Activated CD4-positive, alpha-beta memory T cell treated with anti-CD3 and anti-CD28 coated beads, Interleukin-2, amount 10 ng/mL, durations not matched to agents 7 days and 5 days (primary cell): ENCODE measurements around the gene TGIF2. TPM values are rescaled to one million over a fixed set of nuclear protein-coding genes. Genes with fewer than 3 reads are reported as not detected.
"Not testable (repeated sequence)": the region's sequence is repeated elsewhere in the genome, so short reads cannot be mapped to it uniquely, and the experiment has no call there.

ENCODE experiments used
- CTCF ChIA-PET: fragments of 350-600 bp; sonication (Branson Sonifier 250); formaldehyde crosslinking; loops from one replicate; lab custom pipeline; 2021; ENCODE audit warnings: antibody characterized with exemption, inconsistent platforms; lab: Charles Lee
- POLR2A ChIA-PET: fragments of 350-600 bp; sonication (Branson Sonifier 250); formaldehyde crosslinking; loops from one replicate; lab custom pipeline; 2021; ENCODE audit warnings: antibody characterized with exemption; lab: Charles Lee
- DNase-seq: peaks from one replicate; pipeline ENCODE4 v3.0.0-alpha.2; 2020
- H3K27ac Mint-ChIP-seq: one replicate; pipeline ENCODE4 v1.8.0; 2021; ENCODE audit warnings: mild to moderate bottlenecking, mixed read lengths
- H3K27me3 Mint-ChIP-seq: one replicate; pipeline ENCODE4 v1.8.0; 2021; ENCODE audit warnings: mixed read lengths
- H3K36me3 Mint-ChIP-seq: one replicate; pipeline ENCODE4 v1.8.0; 2021; ENCODE audit warnings: low read depth, mixed read lengths
- H3K4me1 Mint-ChIP-seq: one replicate; pipeline ENCODE4 v1.8.0; 2021; ENCODE audit warnings: mixed read lengths
- H3K4me3 Mint-ChIP-seq: one replicate; pipeline ENCODE4 v1.8.0; 2021; ENCODE audit warnings: mild to moderate bottlenecking, mixed read lengths
- H3K9me3 Mint-ChIP-seq: one replicate; pipeline ENCODE4 v1.8.0; 2021; ENCODE audit warnings: mixed read lengths
- total RNA-seq, 2 experiments: library from RNA; stranded (reverse); gene quantifications; one replicate each; pipeline ENCODE4 v1.2.3, GENCODE V29; 2021

Gene TGIF2
- total RNA-seq, 2 experiments from 2014 or later: 28.0 to 33.5 TPM

- no peaks in the 10 kb centered on the region for H3K9me3 Mint-ChIP-seq
- ChIA-PET CTCF (no interaction called here), POLR2A (interaction anchor here (0.8 kb wide), 1 partner anchor 55 kb away, joined by 4 read pairs; the partner anchor contains the start of gene RAB5IF)
- no peaks in the 10 kb centered on the region for H3K4me1 Mint-ChIP-seq
- no peak overlapping the region for H3K4me3 Mint-ChIP-seq
- no peaks in the 10 kb centered on the region for H3K36me3 Mint-ChIP-seq
- DNase-seq: no peak
- no peak overlapping the region for H3K27ac Mint-ChIP-seq
- H3K27me3 Mint-ChIP-seq: no peaks in the 10 kb centered on the region
These were observed 22.6 kb upstream of the TGIF2 start for GRCh38 chr20:36550790-36551299.

DNA sequence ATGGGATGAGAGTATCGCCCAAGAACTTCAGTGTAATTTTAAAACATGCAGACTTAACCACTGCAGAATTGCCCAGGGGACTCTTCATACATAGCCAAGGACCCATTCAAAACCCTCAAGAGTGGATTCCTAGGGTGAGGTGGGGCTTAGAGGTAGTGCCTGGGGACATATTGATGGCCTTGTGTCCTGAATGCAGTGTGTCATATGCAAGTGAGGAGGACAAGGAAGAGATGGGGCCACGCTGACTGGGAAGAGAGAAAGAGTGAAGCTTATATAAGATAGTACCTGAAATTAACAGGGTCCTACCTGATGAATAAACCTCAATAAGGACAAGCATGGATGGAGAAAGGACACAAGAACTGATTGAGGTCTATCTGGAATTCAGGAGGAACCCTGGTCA is 18.1 kb upstream of the TGIF2 start:
- Mint-ChIP-seq H3K4me1 (peaks cover 8% of the 10 kb centered on the region), H3K36me3 (no peaks in the 10 kb centered on the region), H3K9me3 (no peaks in the 10 kb centered on the region), H3K27ac (no peak overlapping the region), H3K4me3 (no peak overlapping the region), H3K27me3 (no peaks in the 10 kb centered on the region)
- CTCF ChIA-PET: interaction anchor here (1.2 kb wide), 1 partner anchor 281 kb away, joined by 3 read pairs; no protein-coding TSS in a partner anchor
- POLR2A ChIA-PET: no interaction called here
- DNase-seq: no peak

DNA sequence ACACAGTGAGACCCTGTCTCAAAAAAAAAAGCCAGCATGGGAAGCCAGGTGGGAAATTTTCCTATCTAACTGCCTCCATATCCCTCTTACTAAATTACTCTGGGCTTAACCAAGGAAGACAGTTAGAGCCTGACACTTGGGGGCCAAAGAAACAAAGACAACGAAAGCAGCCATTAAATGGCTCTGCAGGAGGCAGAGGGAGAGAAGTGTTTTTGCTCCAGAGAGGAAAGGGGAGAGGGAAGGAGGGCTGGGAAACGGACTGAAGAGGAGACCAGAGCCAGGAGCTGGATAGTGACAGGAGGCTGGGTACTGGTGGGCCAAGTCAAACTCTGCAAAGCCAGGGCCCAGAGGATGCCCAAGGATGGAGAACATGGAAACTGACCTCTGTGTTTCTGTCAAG is 10.7 kb upstream of the TGIF2 start:
- Mint-ChIP-seq H3K4me1 (peaks cover 7% of the 10 kb centered on the region), H3K27ac (no peak overlapping the region), H3K27me3 (no peaks in the 10 kb centered on the region), H3K9me3 (peaks cover 17% of the 10 kb centered on the region), H3K4me3 (no peak overlapping the region), H3K36me3 (peaks cover 6% of the 10 kb centered on the region)
- POLR2A ChIA-PET: no interaction called here
- no peak for DNase-seq
- CTCF ChIA-PET: no interaction called here

- DNase-seq: no peak
- H3K4me1 Mint-ChIP-seq: peaks cover 7% of the 10 kb centered on the region
- ChIA-PET POLR2A (no interaction called here), CTCF (no interaction called here)
- peaks cover 6% of the 10 kb centered on the region for H3K36me3 Mint-ChIP-seq
- H3K9me3 Mint-ChIP-seq: peaks cover 17% of the 10 kb centered on the region
- H3K4me3 Mint-ChIP-seq: no peak overlapping the region
- no peaks in the 10 kb centered on the region for H3K27me3 Mint-ChIP-seq
- no peak overlapping the region for H3K27ac Mint-ChIP-seq
These were observed 10.0 kb upstream of the TGIF2 start for GRCh38 chr20:36563374-36563773.

- POLR2A ChIA-PET, DNase-seq, H3K36me3 Mint-ChIP-seq, H3K27me3 Mint-ChIP-seq, H3K4me3 Mint-ChIP-seq, H3K27ac Mint-ChIP-seq, H3K4me1 Mint-ChIP-seq: not testable (repeated sequence)
- H3K9me3 Mint-ChIP-seq: peaks cover 17% of the 10 kb centered on the region
- CTCF ChIA-PET: interaction anchor here (1.3 kb wide), 1 partner anchor 31 kb away, joined by 3 read pairs; no protein-coding TSS in a partner anchor
These were observed 9.2 kb upstream of the TGIF2 start for GRCh38 chr20:36564078-36564725.

- H3K9me3 Mint-ChIP-seq: peaks cover 17% of the 10 kb centered on the region
- H3K4me3 Mint-ChIP-seq, H3K27me3 Mint-ChIP-seq, H3K4me1 Mint-ChIP-seq, H3K27ac Mint-ChIP-seq, H3K36me3 Mint-ChIP-seq, DNase-seq: not testable (repeated sequence)
- CTCF ChIA-PET: interaction anchor here (1.3 kb wide), 1 partner anchor 30 kb away, joined by 3 read pairs; no protein-coding TSS in a partner anchor
- POLR2A ChIA-PET: interaction anchor here (0.8 to 1.1 kb wide), 2 partner anchors 9 to 30 kb away, joined by 3 to 5 read pairs; partner anchors contain the start of gene TGIF2
These were observed 8.7 kb upstream of the TGIF2 start for GRCh38 chr20:36564726-36565121.

DNA sequence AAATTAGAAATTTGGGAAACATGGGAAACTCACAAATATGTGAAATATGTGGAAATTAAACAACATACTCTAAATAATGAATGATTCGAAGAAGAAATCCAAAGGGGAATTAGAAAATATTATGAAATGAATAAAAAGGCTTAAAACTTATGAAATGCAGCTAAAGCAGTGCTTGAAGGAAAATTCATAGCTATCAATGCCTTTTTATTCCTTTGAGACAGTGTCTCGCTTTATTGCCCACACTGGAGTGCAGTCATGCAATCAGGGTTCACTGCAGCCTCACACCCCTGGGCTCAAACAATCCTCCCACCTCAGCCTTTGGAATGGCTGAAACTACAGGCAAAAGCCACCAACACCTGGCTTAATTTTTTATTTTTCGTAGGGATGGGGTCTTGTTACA is 7.9 kb upstream of the TGIF2 start:
- Mint-ChIP-seq H3K27ac (no peak overlapping the region), H3K4me3 (no peak overlapping the region), H3K36me3 (peaks cover 6% of the 10 kb centered on the region), H3K27me3 (no peaks in the 10 kb centered on the region), H3K4me1 (peaks cover 7% of the 10 kb centered on the region), H3K9me3 (peaks cover 17% of the 10 kb centered on the region)
- ChIA-PET POLR2A (interaction anchor here (0.8 to 1.1 kb wide), 2 partner anchors 9 to 29 kb away, joined by 3 to 5 read pairs; partner anchors contain the start of gene TGIF2), CTCF (interaction anchor here (0.6 to 1.3 kb wide), 2 partner anchors 29 to 65 kb away, joined by 3 to 4 read pairs; no protein-coding TSS in a partner anchor)
- no peak for DNase-seq

- Mint-ChIP-seq H3K27me3 (no peaks in the 10 kb centered on the region), H3K36me3 (peaks cover 4% of the 10 kb centered on the region), H3K9me3 (peaks cover 5% of the 10 kb centered on the region), H3K4me3 (no peak overlapping the region), H3K4me1 (peaks cover 18% of the 10 kb centered on the region), H3K27ac (no peak overlapping the region)
- ChIA-PET CTCF (interaction anchor here (2.2 kb wide), 1 partner anchor 35 kb away, joined by 11 read pairs; the partner anchor contains the start of gene RAB5IF), POLR2A (interaction anchor here (9.1 kb wide), 1 partner anchor 35 kb away, joined by 113 read pairs; the partner anchor contains the start of gene RAB5IF)
- no peak for DNase-seq
These were observed 3.5 kb upstream of the TGIF2 start for GRCh38 chr20:36569847-36570429.

DNA sequence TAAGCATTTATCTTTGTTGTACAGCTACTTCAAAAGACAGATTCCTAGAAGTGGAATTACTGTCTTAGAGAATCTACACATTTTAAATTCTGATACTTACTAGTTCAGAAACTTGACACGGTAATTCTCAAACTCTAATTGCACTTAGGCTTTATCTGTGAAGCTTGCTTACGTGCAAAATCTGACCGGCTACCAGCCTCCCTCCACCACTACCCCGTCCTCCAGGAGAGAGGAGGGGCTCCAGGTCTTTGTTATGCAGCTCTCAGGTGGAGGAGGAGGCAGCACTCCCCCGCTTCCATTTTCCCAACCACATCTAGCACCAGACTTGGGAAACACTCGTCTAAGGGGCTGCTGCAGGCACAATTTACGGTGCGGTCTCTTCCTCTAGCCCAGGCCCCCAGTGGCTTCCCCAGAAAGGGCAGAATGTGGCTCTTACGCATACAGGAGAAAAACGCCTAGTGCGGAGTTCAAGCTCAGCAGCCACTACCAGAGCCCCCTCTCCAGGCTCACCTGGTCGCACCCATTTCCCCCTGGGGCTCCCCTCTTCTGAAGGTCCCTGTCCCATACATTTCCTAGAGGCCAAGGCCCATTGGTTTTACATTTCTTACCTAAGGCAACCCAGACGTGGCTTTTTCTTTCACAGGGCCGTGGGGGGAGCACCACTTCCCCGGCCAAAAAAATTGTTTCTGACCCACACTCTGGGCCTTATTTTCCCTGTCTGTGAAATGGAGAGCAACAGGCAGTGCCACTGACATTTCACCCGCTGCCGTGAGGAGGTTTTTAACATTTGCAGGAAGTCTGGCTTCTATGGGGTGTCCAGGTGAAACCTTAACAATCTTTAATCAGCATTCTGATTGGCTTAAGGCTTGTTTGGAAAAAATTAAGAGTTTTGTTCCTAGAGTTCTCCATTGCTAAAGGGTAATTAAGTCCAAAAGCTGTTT is 1.6 kb upstream of the TGIF2 start:
- no peak for DNase-seq
- H3K9me3 Mint-ChIP-seq: no peaks in the 10 kb centered on the region
- ChIA-PET CTCF (interaction anchor here (0.8 to 2.2 kb wide), 5 partner anchors 15 to 202 kb away, joined by 3 to 11 read pairs (median 4); partner anchors contain the start of genes DSN1 and RAB5IF), POLR2A (interaction anchor here (0.9 to 9.1 kb wide), 7 partner anchors 11 to 37 kb away, joined by 3 to 113 read pairs (median 5); partner anchors contain the start of gene RAB5IF)
- peak overlapping the region; percentile 87 for H3K27ac Mint-ChIP-seq
- peaks cover 34% of the 10 kb centered on the region for H3K4me1 Mint-ChIP-seq
- H3K27me3 Mint-ChIP-seq: no peaks in the 10 kb centered on the region
- peak overlapping the region; percentile 70 for H3K4me3 Mint-ChIP-seq
- peaks cover 19% of the 10 kb centered on the region for H3K36me3 Mint-ChIP-seq

DNA sequence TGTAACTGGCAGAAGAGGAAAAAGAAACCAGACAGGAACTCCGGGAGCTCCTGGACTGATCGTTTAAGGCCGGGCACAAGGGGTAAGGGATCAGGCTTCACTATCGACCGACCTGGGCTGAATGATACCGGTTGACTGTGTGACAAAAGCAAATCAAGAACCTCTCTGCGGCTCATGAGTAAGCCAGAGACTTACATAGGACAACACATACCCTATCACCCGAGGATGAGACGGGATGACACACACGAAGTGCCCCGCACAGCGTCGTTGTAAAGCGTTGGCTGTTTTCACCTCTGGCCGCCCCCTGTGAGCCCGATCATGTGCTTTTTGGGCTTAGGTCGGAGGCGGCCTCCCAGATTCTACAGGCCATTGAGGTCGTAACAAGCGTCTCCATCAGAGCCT is 695 bp upstream of the TGIF2 start:
- peaks cover 34% of the 10 kb centered on the region for H3K4me1 Mint-ChIP-seq
- peak overlapping the region; percentile 87 for H3K27ac Mint-ChIP-seq
- DNase-seq: peak; percentile 61
- CTCF ChIA-PET: interaction anchor here (0.9 to 1.4 kb wide), 5 partner anchors 15 to 42 kb away, joined by 3 to 4 read pairs (median 3); no protein-coding TSS in a partner anchor
- no peaks in the 10 kb centered on the region for H3K9me3 Mint-ChIP-seq
- POLR2A ChIA-PET: interaction anchor here (0.7 to 9.1 kb wide), 12 partner anchors 12 to 618 kb away, joined by 3 to 113 read pairs (median 7); partner anchors contain the start of genes RAB5IF, SCAND1 and SLA2
- H3K4me3 Mint-ChIP-seq: peak overlapping the region; percentile 70
- peaks cover 19% of the 10 kb centered on the region for H3K36me3 Mint-ChIP-seq
- H3K27me3 Mint-ChIP-seq: no peaks in the 10 kb centered on the region

- peaks cover 25% of the 10 kb centered on the region for H3K36me3 Mint-ChIP-seq
- no peaks in the 10 kb centered on the region for H3K27me3 Mint-ChIP-seq
- peak; percentile 33 for DNase-seq
- H3K4me1 Mint-ChIP-seq: peaks cover 34% of the 10 kb centered on the region
- ChIA-PET POLR2A (interaction anchor here (0.6 to 9.1 kb wide), 17 partner anchors 9 to 619 kb away, joined by 3 to 113 read pairs (median 6); partner anchors contain the start of genes DSN1, RAB5IF, SCAND1 and SLA2), CTCF (interaction anchor here (0.9 to 3.7 kb wide), 7 partner anchors 15 to 261 kb away, joined by 3 to 18 read pairs (median 4); partner anchors contain the start of gene RAB5IF)
- H3K9me3 Mint-ChIP-seq: no peaks in the 10 kb centered on the region
- peak overlapping the region; percentile 92 for H3K4me3 Mint-ChIP-seq
- H3K27ac Mint-ChIP-seq: peak overlapping the region; percentile 44
These were observed 485 bp downstream of the TGIF2 start for GRCh38 chr20:36573798-36574365.
